Endothelial cell of umbilical vein (primary cell): Measurements from ENCODE around the gene PRMT2.
"Not testable (repeated sequence)": the region's sequence is repeated elsewhere in the genome, so short reads cannot be mapped to it uniquely, and the experiment has no call there.

Experiments
- CTCF ChIP-seq, 2 donors: IDR thresholded peaks; 1 replicate in 1 of 2; 2 replicates in 1 of 2; pipeline ENCODE4 v1.5.1; 2011; ENCODE audit warnings: low read length in 2 of 2, mild to moderate bottlenecking in 2 of 2, moderate library complexity in 2 of 2, control low read depth in 1 of 2, inconsistent platforms in 1 of 2, low read depth in 1 of 2; ENCODE audit not compliant: insufficient read depth in 1 of 2; ENCODE audit errors: extremely low read depth in 1 of 2
- EZH2 ChIP-seq: IDR thresholded peaks from 2 replicates; pipeline ENCODE4 v1.6.1; 2012; ENCODE audit warnings: borderline replicate concordance, low read depth, mild to moderate bottlenecking, moderate library complexity, low read length, inconsistent platforms; ENCODE audit not compliant: severe bottlenecking
- JUN ChIP-seq: IDR thresholded peaks from 2 replicates; pipeline ENCODE4 v1.6.1; 2011; ENCODE audit warnings: borderline replicate concordance, low read depth; ENCODE audit not compliant: insufficient read length, insufficient read depth
- MAX ChIP-seq: IDR thresholded peaks from 2 replicates; pipeline ENCODE4 v1.6.1; 2011; ENCODE audit not compliant: insufficient read depth, insufficient read length
- MYC ChIP-seq: IDR thresholded peaks from one replicate; pipeline ENCODE4 v1.6.1; 2011; ENCODE audit warnings: mild to moderate bottlenecking, low read depth, low read length
- POLR2A ChIP-seq: IDR thresholded peaks from 2 replicates; pipeline ENCODE4 v1.6.1; 2012; ENCODE audit warnings: low read depth, mild to moderate bottlenecking, control low read depth, low read length
- POLR2AphosphoS5 ChIP-seq: IDR thresholded peaks from 2 replicates; pipeline ENCODE4 v1.6.1; 2012; ENCODE audit warnings: low read depth, mild to moderate bottlenecking, control low read depth, low read length, moderate library complexity; ENCODE audit not compliant: insufficient read depth

GRCh38 chr21:46668904-46669303, 33.4 kb downstream of the PRMT2 start:
- not testable (repeated sequence) for TF ChIP-seq POLR2A; CTCF (IDR thresholded peaks at IDR 0.05; ENCODE audit: extremely low read depth in 1 of 2, insufficient read depth in 1 of 2, low read depth in 1 of 2, low read length in 2 of 2); MYC; EZH2; POLR2AphosphoS5; MAX; JUN
